GM18870 (cell line): ENCODE results near the gene JAKMIP2.

Experiments used
- ATAC-seq: cut with Tn5 transposase; IDR thresholded peaks from one replicate; pipeline ENCODE4 v1.9.1; 2021; ENCODE audit warnings: moderate library complexity; ENCODE audit not compliant: unreplicated experiment

The JAKMIP2 gene

GRCh38 chr5:147704544-147704943 lies 78.0 kb downstream of the JAKMIP2 start:
- peak; percentile 77 for ATAC-seq

GRCh38 chr5:147701468-147701867 lies 81.1 kb downstream of the JAKMIP2 start:
- ATAC-seq = no peak

GRCh38 chr5:147699496-147700088 lies 82.9 kb downstream of the JAKMIP2 start:
- ATAC-seq = no peak

GRCh38 chr5:147697380-147697779 lies 85.1 kb downstream of the JAKMIP2 start:
- no peak for ATAC-seq

GRCh38 chr5:147694772-147695171 lies 87.8 kb downstream of the JAKMIP2 start:
- ATAC-seq = no peak

GRCh38 chr5:147693233-147693632 lies 89.3 kb downstream of the JAKMIP2 start:
- ATAC-seq = no peak

GRCh38 chr5:147691130-147691529 lies 91.4 kb downstream of the JAKMIP2 start:
- ATAC-seq = no peak

- ATAC-seq = no peak
These were observed 91.9 kb downstream of the JAKMIP2 start for GRCh38 chr5:147690595-147690994.

GRCh38 chr5:147689426-147689825 lies 93.1 kb downstream of the JAKMIP2 start:
- no peak for ATAC-seq

- no peak for ATAC-seq
These were observed 93.7 kb downstream of the JAKMIP2 start for GRCh38 chr5:147688656-147689356.

GRCh38 chr5:147687118-147687517 lies 95.4 kb downstream of the JAKMIP2 start:
- ATAC-seq = no peak

- ATAC-seq = no peak
These were observed 96.1 kb downstream of the JAKMIP2 start for GRCh38 chr5:147686421-147686820.

GRCh38 chr5:147685993-147686392 lies 96.5 kb downstream of the JAKMIP2 start:
- no peak for ATAC-seq

GRCh38 chr5:147675168-147675567 lies 107.4 kb downstream of the JAKMIP2 start:
- ATAC-seq = no peak

GRCh38 chr5:147674411-147674810 lies 108.1 kb downstream of the JAKMIP2 start:
- ATAC-seq = no peak

- no peak for ATAC-seq
These were observed 108.7 kb downstream of the JAKMIP2 start for GRCh38 chr5:147673791-147674190.

- ATAC-seq = no peak
These were observed 109.3 kb downstream of the JAKMIP2 start for GRCh38 chr5:147673266-147673665.

GRCh38 chr5:147671365-147671764 lies 111.2 kb downstream of the JAKMIP2 start:
- ATAC-seq = no peak

- no peak for ATAC-seq
These were observed 111.7 kb downstream of the JAKMIP2 start for GRCh38 chr5:147670815-147671214.

GRCh38 chr5:147669169-147669869 lies 113.2 kb downstream of the JAKMIP2 start:
- ATAC-seq = no peak

- ATAC-seq = no peak
These were observed 114.1 kb downstream of the JAKMIP2 start for GRCh38 chr5:147668385-147668784.

GRCh38 chr5:147667363-147667762 lies 115.2 kb downstream of the JAKMIP2 start:
- no peak for ATAC-seq
